Osteoblast (primary cell): ENCODE results near the gene ASPHD2. TPM values are rescaled to one million over a fixed set of nuclear protein-coding genes. Genes with fewer than 3 reads are reported as not detected.

Source experiments
- DNase-seq: peaks from one replicate; pipeline ENCODE4 v3.0.0; 2011; ENCODE audit warnings: low spot score, mixed read lengths; ENCODE audit not compliant: insufficient read length; ENCODE audit errors: missing footprints
- H2AFZ ChIP-seq: 2 replicates; pipeline ENCODE4 v1.6.0; 2011; ENCODE audit warnings: mild to moderate bottlenecking, low read length
- H3K27ac ChIP-seq: 2 replicates; pipeline ENCODE4 v1.5.1; 2011; ENCODE audit warnings: mild to moderate bottlenecking, low read depth, low read length, moderate library complexity
- H3K27me3 ChIP-seq: 2 replicates; pipeline ENCODE4 v1.6.0; 2012; ENCODE audit warnings: mild to moderate bottlenecking, control low read depth, inconsistent platforms, low read length, moderate library complexity; ENCODE audit not compliant: insufficient read depth
- H3K36me3 ChIP-seq: 2 replicates; pipeline ENCODE4 v1.5.1; 2011; ENCODE audit warnings: mild to moderate bottlenecking, low read length, control low read depth, moderate library complexity; ENCODE audit not compliant: insufficient read depth
- H3K4me1 ChIP-seq: 2 replicates; pipeline ENCODE4 v1.5.1; 2011; ENCODE audit warnings: mild to moderate bottlenecking, low read length, control low read depth, moderate library complexity; ENCODE audit not compliant: insufficient read depth
- H3K4me2 ChIP-seq: 2 replicates; pipeline ENCODE4 v1.6.0; 2011; ENCODE audit warnings: mild to moderate bottlenecking, low read length; ENCODE audit not compliant: insufficient read depth
- H3K4me3 ChIP-seq: fragments of 200-600 bp; sonication (generic); 3 replicates; pipeline ENCODE4 v1.5.1; 2012; ENCODE audit warnings: mild to moderate bottlenecking, low read length, inconsistent platforms; ENCODE audit not compliant: insufficient read depth
- H3K79me2 ChIP-seq: 2 replicates; pipeline ENCODE4 v1.6.0; 2012; ENCODE audit warnings: mild to moderate bottlenecking, low read length, control low read depth, inconsistent platforms; ENCODE audit not compliant: insufficient read depth
- H3K9me3 ChIP-seq: 2 replicates; pipeline ENCODE4 v1.5.1; 2011; ENCODE audit warnings: low read depth, low read length, control low read depth
- H4K20me1 ChIP-seq: 2 replicates; pipeline ENCODE4 v1.6.0; 2012; ENCODE audit warnings: mild to moderate bottlenecking, low read length, control low read depth; ENCODE audit not compliant: insufficient read depth
- CTCF ChIP-seq: IDR thresholded peaks from 2 replicates; pipeline ENCODE4 v1.5.1; 2011; ENCODE audit warnings: mild to moderate bottlenecking, low read depth, low read length, moderate library complexity; ENCODE audit errors: extremely low read depth
- total RNA-seq: library from RNA; depleted of rRNA; stranded (reverse); fragments of >200 nt; gene quantifications from 2 replicates; pipeline ENCODE4 v1.2.3, GENCODE V29; 2012

Gene ASPHD2
- total RNA-seq, 1 donor = 6.2 TPM

GRCh38 chr22:26474682-26475081, 45.6 kb downstream of the ASPHD2 start:
- no peak for TF ChIP-seq CTCF
- Histone ChIP-seq H3K9me3 (no peaks in the 10 kb centered on the region), H3K79me2 (peaks cover 23% of the 10 kb centered on the region), H3K4me3 (no peak overlapping the region), H3K27me3 (no peaks in the 10 kb centered on the region), H3K4me2 (no peak overlapping the region), H3K4me1 (peaks cover 24% of the 10 kb centered on the region), H3K36me3 (peaks cover 30% of the 10 kb centered on the region), H2AFZ (no peak overlapping the region), H4K20me1 (no peaks in the 10 kb centered on the region), H3K27ac (no peak overlapping the region)
- DNase-seq = no peak

GRCh38 chr22:26476705-26477340, 47.8 kb downstream of the ASPHD2 start:
- H3K79me2 ChIP-seq = peaks cover 44% of the 10 kb centered on the region
- H2AFZ ChIP-seq = no peak overlapping the region
- no peaks in the 10 kb centered on the region for H3K27me3 ChIP-seq
- no peaks in the 10 kb centered on the region for H4K20me1 ChIP-seq
- peaks cover 16% of the 10 kb centered on the region for H3K36me3 ChIP-seq
- no peak overlapping the region for H3K27ac ChIP-seq
- no peak for TF ChIP-seq CTCF
- DNase-seq = no peak
- no peak overlapping the region for H3K4me3 ChIP-seq
- no peak overlapping the region for H3K4me2 ChIP-seq
- no peaks in the 10 kb centered on the region for H3K9me3 ChIP-seq
- H3K4me1 ChIP-seq = peaks cover 19% of the 10 kb centered on the region

GRCh38 chr22:26477341-26477731, 48.3 kb downstream of the ASPHD2 start:
- Histone ChIP-seq H3K27ac (no peak overlapping the region), H3K4me1 (peaks cover 20% of the 10 kb centered on the region), H2AFZ (no peak overlapping the region), H3K4me3 (no peak overlapping the region), H3K79me2 (peaks cover 49% of the 10 kb centered on the region), H3K27me3 (no peaks in the 10 kb centered on the region), H4K20me1 (no peaks in the 10 kb centered on the region), H3K36me3 (peaks cover 11% of the 10 kb centered on the region), H3K9me3 (no peaks in the 10 kb centered on the region), H3K4me2 (no peak overlapping the region)
- no peak for DNase-seq
- no peak for TF ChIP-seq CTCF

- no peak for TF ChIP-seq CTCF
- H3K79me2 ChIP-seq = peaks cover 61% of the 10 kb centered on the region
- H3K27me3 ChIP-seq = no peaks in the 10 kb centered on the region
- no peak for DNase-seq
- H3K4me1 ChIP-seq = peaks cover 31% of the 10 kb centered on the region
- peaks cover 4% of the 10 kb centered on the region for H3K36me3 ChIP-seq
- no peaks in the 10 kb centered on the region for H3K9me3 ChIP-seq
- H3K27ac ChIP-seq = peak overlapping the region; percentile 41
- no peaks in the 10 kb centered on the region for H4K20me1 ChIP-seq
- H2AFZ ChIP-seq = peak overlapping the region; percentile 82
- peak overlapping the region; percentile 83 for H3K4me2 ChIP-seq
- H3K4me3 ChIP-seq = peak overlapping the region; percentile 58
Observed at GRCh38 chr22:26479043-26479791, 50.2 kb downstream of the ASPHD2 start.
